ENCODE results near the gene AKR1C4. TPM values are rescaled to one million over a fixed set of nuclear protein-coding genes. Genes with fewer than 3 reads are reported as not detected.
"Not testable (repeated sequence)": the region's sequence is repeated elsewhere in the genome, so short reads cannot be mapped to it uniquely, and the experiment has no call there.

AKR1C4 gene
- total and polyA plus RNA-seq, 2 donors = 0.09 TPM; not detected in 1

DNA sequence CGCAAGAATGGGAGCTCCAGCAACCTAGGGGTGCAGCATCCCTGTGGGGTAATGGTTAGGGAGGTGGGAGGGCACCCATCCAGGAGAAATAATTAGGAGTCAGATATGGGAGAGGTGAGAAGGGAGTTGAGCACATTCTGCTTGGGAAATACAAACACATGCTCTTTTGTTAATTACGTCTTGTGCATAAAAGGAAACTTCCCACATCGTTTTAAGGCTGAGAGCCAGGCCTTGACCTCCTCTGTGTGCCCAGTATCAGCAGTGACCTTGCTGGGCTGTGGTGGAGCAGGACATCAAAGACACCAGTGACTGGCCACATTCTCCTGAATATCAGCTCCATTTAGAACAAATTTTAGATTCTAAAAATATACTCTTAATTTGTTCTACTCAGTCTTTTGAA is 22.6 kb downstream of the AKR1C4 start:
- no peak for DNase-seq (ENCODE audit: extremely low spot score)
- no peak overlapping the region for H3K27ac ChIP-seq (ENCODE audit: low read depth)
- no peaks in the 10 kb centered on the region for H3K4me1 ChIP-seq (ENCODE audit: insufficient read depth)
- H3K36me3 ChIP-seq (ENCODE audit: insufficient read depth) = no peaks in the 10 kb centered on the region
- WGBS = 64% methylated on average over 3 of the region's 3 CpGs
- no peak overlapping the region for H3K4me3 ChIP-seq (ENCODE audit: low read depth, low read length)

DNA sequence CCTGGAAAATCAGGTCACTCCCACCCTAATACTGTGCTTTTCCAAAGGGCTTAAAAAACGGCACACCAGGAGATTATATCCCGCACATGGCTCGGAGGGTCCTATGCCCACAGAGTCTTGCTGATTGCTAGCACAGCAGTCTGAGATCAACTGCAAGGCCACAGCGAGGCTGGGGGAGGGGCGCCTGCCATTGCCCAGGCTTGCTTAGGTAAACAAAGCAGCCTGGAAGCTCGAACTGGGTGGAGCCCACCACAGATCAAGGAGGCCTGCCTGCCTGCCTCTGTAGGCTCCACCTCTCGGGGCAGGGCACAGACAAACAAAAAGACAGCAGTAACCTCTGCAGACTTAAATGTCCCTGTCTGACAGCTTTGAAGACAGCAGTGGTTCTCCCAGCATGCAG is 26.3 kb downstream of the AKR1C4 start:
- H3K36me3 ChIP-seq (ENCODE audit: insufficient read depth); DNase-seq (ENCODE audit: extremely low spot score); H3K4me3 ChIP-seq (ENCODE audit: low read depth, low read length); H3K27ac ChIP-seq (ENCODE audit: low read depth); H3K4me1 ChIP-seq (ENCODE audit: insufficient read depth): not testable (repeated sequence)
- WGBS = 83% methylated on average over 7 of the region's 7 CpGs

DNA sequence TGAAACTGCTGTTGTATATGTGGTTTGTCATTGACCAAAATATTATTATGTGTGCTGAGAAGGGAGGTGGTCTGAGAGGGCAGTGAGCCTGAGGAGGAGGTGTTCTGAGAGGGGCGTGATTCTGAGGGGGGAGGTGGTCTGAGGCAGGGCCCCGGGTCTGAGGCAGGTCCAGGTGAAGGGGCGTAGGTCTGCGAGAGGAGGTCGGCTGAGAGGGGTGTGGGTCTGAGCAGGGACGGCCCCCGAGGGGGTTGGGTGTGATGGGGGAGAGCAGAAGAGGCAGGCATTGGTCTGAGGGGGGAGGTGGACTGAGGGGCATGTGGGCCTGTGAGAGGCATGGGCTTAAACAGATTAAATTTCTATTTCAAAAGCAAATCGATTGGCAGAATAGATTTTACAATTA is 32.4 kb downstream of the AKR1C4 start:
- WGBS = 86% methylated on average over 8 of the region's 8 CpGs
- Histone ChIP-seq H3K4me3 (ENCODE audit: low read depth, low read length) (no peak overlapping the region), H3K36me3 (ENCODE audit: insufficient read depth) (no peaks in the 10 kb centered on the region), H3K27ac (ENCODE audit: low read depth) (no peak overlapping the region), H3K4me1 (ENCODE audit: insufficient read depth) (no peaks in the 10 kb centered on the region)
- DNase-seq (ENCODE audit: extremely low spot score) = no peak

DNA sequence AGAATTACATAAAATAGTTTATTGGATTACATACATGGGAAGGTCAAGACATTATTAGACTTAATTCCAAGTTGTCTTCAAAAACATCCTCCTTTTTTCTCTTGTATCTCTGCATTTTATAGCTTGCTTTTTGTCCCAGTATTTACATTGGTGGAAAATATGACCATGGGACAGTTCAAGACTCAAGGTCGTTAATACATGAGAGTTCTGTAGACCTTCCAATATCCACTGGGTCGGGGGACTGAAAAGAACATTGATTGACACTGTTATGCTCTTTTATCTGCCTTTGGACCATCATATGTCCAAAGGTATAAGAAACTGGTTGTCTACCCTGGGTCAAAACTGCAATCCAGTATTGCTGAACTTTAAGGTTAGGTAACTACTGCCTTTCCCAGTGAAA is 36.7 kb downstream of the AKR1C4 start:
- Histone ChIP-seq H3K36me3 (ENCODE audit: insufficient read depth) (no peaks in the 10 kb centered on the region), H3K4me3 (ENCODE audit: low read depth, low read length) (no peak overlapping the region), H3K27ac (ENCODE audit: low read depth) (no peak overlapping the region), H3K4me1 (ENCODE audit: insufficient read depth) (no peaks in the 10 kb centered on the region)
- DNase-seq (ENCODE audit: extremely low spot score) = no peak
- 76% methylated on average over 2 of the region's 2 CpGs for WGBS

DNA sequence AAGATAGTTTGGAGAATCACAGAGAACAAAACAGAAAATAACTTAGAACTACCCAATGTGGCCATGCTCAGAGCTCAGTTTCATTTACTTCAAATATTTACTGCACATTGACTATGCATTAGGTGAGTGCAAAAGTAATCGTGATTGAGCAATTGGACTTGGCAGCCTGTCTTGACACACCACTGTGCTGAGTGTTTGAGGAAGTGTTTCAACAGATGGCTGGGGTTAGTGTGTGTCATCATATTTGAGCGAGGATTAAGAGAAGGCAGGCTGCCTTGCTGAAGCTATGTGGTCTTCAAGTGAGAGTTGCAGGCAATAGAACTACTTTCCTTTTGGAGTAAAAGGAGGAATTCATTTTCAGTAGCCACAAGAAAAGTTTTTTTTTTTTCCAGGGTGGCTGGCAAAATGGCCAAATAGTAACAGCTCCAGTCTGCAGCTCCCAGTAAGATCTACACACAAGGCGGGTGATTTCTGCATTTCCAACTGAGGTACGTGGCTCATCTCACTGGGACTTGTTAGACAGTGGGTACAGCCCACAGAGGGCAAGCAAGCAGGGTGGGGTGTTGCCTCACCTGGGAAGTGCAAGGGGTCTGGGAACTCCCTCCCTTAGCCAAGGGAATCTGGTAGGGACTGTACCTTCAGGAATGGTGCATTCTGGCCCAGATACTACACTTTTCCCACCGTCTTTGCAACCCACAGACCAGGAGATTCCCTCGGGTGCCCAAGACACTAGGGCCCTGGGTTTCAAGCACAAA is 37.6 kb downstream of the AKR1C4 start:
- WGBS = 68% methylated on average over 6 of the region's 6 CpGs
- DNase-seq (ENCODE audit: extremely low spot score) = no peak
- Histone ChIP-seq H3K36me3 (ENCODE audit: insufficient read depth) (no peaks in the 10 kb centered on the region), H3K4me1 (ENCODE audit: insufficient read depth) (no peaks in the 10 kb centered on the region), H3K4me3 (ENCODE audit: low read depth, low read length) (no peak overlapping the region), H3K27ac (ENCODE audit: low read depth) (no peak overlapping the region)

DNA sequence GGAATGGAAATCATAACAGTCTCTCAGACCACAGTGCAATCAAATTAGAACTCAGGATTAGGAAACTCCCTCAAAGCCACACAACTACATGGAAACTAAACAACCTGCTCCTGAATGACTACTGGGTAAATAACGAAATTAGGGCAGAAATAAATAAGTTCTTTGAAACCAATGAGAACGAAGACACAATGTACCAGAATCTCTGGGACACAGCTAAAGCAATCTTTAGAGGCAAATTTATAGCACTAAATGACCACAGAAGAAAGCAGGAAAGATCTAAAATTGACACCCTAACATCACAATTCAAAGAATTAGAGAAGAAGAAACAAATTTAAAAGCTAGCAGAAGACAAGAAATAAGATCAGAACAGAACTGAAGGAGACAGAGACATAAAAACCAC is 40.9 kb downstream of the AKR1C4 start:
- H3K4me3 ChIP-seq (ENCODE audit: low read depth, low read length); H3K27ac ChIP-seq (ENCODE audit: low read depth); H3K36me3 ChIP-seq (ENCODE audit: insufficient read depth); DNase-seq (ENCODE audit: extremely low spot score); H3K4me1 ChIP-seq (ENCODE audit: insufficient read depth): not testable (repeated sequence)
- WGBS = 54% methylated on average over 2 of the region's 2 CpGs

DNA sequence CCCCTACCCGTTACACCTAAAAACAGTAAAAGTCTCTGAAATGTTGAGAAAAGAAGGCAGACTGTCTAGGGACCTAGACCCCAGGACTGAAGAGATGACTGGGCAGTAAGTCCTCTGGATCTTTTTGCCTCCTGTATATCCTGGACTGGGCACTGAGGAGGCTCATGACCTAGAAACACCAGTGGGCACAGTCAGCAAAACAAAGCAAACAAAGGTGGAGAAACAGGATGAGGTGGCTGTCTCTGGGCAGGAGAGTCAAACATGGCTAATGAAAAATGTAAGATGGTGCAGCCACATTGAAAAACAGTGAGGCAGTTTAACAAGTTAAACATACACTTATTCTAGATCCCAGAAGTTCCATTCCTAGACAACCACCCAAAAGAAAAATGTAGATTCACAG is 45.9 kb downstream of the AKR1C4 start:
- no peak overlapping the region for H3K4me3 ChIP-seq (ENCODE audit: low read depth, low read length)
- no peaks in the 10 kb centered on the region for H3K4me1 ChIP-seq (ENCODE audit: insufficient read depth)
- H3K27ac ChIP-seq (ENCODE audit: low read depth) = no peak overlapping the region
- H3K36me3 ChIP-seq (ENCODE audit: insufficient read depth) = no peaks in the 10 kb centered on the region
- DNase-seq (ENCODE audit: extremely low spot score) = no peak
- WGBS = 44% methylated on average over 1 of the region's 1 CpG

DNA sequence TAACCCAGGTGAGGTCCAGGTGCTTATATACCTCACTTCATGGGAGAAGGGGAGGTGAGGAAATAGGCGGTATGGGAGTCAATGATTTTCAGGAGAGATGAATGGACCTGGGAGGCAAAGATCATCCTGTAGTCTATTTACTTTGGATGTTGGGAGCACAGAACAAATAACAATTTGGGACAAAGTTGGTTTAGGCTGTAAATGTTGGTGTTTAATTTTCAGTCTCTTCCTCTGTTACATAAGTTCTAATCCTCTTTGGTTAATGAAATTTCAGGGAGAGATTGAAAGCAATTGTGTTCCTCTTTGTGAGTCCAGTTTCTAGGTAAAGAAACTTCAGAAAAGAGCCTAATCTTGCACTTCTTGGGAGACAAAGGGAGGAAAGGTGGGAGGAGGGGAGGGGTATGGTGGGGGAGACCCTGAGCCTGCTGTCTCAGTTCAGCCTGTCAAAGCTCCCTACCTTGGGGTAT is 46.9 kb downstream of the AKR1C4 start:
- WGBS = 93% methylated on average over 1 of the region's 1 CpG
- Histone ChIP-seq H3K4me1 (ENCODE audit: insufficient read depth) (no peaks in the 10 kb centered on the region), H3K4me3 (ENCODE audit: low read depth, low read length) (no peak overlapping the region), H3K36me3 (ENCODE audit: insufficient read depth) (no peaks in the 10 kb centered on the region), H3K27ac (ENCODE audit: low read depth) (no peak overlapping the region)
- no peak for DNase-seq (ENCODE audit: extremely low spot score)

DNA sequence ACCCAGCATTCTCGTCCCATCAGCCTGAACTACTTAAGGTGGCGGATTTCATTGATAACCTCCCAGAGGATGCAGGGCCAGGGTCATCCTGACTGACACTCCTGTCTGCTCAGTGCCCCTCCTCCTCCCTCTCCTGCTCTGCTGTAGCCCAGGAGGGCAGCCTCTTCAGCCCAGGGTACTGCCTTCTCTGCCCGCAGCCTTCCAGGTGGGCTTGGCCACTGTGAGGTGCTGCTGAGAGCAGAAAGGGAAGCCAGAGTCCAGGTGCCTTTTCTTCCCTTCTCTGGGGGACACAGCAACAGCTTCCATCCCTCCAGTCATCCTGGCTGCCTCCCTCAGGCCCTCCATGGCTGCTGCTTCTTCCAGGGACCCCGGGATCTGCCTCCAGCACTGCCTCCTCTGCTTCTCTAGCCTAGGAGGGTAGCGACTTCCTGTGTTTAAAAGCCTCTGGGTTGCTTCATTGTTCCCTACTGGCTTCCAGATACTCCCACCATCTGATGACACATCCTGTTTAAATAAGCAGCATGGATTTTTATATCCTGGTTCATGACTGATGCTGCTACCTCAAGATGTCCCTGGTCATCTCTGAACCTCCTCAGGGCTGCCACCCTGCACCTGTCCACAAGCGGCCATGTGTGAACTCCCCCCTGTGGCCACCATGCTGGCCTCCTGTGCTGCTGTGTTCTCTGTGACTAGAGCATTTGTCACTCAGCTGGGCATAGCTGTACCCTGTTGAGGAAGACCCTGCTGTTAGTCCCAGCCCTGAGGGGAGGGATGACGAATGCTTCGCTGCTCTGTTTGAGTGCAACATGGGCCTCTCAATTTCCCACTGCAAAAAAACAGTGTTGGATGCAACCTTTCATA is 55.8 kb downstream of the AKR1C4 start:
- no peaks in the 10 kb centered on the region for H3K4me1 ChIP-seq (ENCODE audit: insufficient read depth)
- WGBS = 69% methylated on average over 8 of the region's 8 CpGs

DNA sequence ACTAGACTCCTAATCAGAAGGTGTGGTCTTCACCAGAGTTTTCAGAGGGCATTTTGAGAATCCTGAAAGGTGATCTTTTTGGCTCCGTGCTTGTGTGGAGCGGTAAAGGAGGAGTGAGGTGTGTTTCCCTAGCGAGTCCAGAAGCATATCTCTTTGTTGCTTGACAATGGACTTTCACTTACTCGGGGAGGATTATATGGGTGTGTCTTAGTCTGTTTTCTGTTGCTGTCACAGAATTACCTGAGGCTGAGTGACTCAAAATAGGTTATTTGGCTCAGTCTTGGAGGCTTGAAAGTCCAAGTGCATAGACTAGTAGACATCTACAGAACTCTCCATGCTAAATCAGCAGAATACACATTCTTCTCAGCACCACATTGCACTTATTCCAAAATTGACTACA is 57.9 kb downstream of the AKR1C4 start:
- 88% methylated on average over 4 of the region's 4 CpGs for WGBS
- Histone ChIP-seq H3K4me3 (ENCODE audit: low read depth, low read length) (no peak overlapping the region), H3K27ac (ENCODE audit: low read depth) (no peak overlapping the region), H3K4me1 (ENCODE audit: insufficient read depth) (no peaks in the 10 kb centered on the region), H3K36me3 (ENCODE audit: insufficient read depth) (no peaks in the 10 kb centered on the region)
- DNase-seq (ENCODE audit: extremely low spot score) = no peak

More for the DNA sequence above, 55.8 kb downstream of the AKR1C4 start:
- no peak overlapping the region for H3K4me3 ChIP-seq (ENCODE audit: low read depth, low read length)
- DNase-seq (ENCODE audit: extremely low spot score) = no peak
- H3K27ac ChIP-seq (ENCODE audit: low read depth) = no peak overlapping the region
- H3K36me3 ChIP-seq (ENCODE audit: insufficient read depth) = no peaks in the 10 kb centered on the region

DNA sequence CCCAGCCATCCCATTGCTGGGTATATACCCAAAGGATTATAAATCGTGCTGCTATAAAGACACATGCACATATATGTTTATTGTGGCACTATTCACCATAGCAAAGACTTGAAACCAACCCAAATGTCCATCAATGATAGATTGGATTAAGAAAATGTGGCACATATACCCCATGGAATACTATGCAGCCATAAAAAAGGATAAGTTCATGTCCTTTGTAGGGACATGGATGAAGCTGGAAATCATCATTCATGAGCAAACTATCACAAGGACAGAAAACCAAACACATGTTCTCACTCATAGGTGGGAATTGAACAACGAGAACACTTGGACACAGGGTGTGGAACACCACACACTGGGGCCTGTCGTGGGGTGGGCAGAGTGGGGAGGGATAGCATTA is 61.1 kb downstream of the AKR1C4 start:
- not testable (repeated sequence) for H3K4me3 ChIP-seq (ENCODE audit: low read depth, low read length); H3K27ac ChIP-seq (ENCODE audit: low read depth); H3K4me1 ChIP-seq (ENCODE audit: insufficient read depth); DNase-seq (ENCODE audit: extremely low spot score); H3K36me3 ChIP-seq (ENCODE audit: insufficient read depth)
- WGBS = 83% methylated on average over 3 of the region's 3 CpGs

DNA sequence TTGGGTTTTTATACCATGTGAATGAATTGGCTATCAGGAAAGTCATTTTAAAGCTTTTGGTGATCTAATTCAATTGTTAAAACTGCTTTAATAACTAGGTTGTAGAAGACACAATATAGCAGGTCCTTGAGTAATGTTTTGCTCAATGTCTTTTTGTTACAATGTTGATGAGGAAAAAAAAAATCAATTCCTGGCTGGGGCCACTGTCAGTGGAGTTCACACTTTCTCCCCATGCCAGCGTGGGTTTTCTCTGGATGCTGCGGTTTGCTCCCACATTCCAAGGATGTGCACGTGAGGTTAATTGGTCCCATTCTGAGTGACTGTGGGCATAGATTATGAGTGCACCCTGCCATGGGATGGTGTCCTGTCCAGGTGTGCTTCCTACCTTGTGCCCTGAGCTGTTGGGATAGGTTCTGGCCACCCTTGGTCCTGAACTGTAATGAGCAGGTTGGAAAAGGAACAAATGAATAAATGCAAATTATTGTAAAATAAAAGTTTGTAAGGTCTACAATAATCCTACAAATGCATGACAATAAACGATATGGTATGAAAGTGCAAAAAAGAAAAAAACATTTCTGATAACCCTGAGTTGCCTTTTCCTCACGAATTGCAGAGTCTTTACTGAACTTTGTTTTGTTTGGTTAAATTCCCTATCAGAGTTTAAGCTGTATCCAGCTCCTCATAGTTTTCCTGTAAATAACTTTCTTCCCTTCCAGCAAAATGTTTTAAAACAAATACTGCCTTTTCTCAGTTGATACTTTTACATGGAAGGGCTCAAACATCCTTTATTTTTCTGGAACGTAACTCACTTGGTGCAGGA is 62.7 kb downstream of the AKR1C4 start:
- Histone ChIP-seq H3K27ac (ENCODE audit: low read depth) (no peak overlapping the region), H3K4me3 (ENCODE audit: low read depth, low read length) (no peak overlapping the region), H3K36me3 (ENCODE audit: insufficient read depth) (no peaks in the 10 kb centered on the region), H3K4me1 (ENCODE audit: insufficient read depth) (no peaks in the 10 kb centered on the region)
- DNase-seq (ENCODE audit: extremely low spot score) = no peak
- 67% methylated on average over 6 of the region's 6 CpGs for WGBS

DNA sequence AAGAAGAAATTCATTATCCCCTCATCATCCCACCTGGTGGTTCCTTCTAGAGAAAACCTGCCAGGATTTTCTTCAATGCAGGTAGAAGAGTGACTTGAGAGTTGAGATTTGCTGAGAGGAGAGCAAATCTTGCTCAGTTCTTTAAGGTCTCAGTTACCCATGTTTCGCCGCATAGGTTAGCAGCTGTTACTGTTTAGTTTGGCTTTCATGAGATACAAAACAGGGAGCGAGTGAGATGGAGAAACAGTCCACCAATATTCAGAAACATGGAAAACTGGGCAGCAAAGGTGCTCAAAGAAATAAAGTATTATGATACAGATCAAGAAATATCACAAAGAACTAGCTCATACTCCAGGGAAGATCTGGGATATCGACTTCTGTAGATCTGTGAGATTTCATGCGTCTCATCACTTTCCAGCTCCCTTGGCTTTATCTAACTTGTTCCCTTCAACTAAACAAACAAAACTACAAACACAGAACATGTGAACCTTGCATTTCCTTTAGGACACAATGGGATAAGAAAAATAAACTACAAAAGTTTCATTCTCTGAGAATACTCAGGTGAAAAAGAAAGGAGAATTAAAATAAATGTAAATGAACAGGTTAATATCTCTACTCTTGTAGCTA is 63.4 kb downstream of the AKR1C4 start:
- Histone ChIP-seq H3K4me3 (ENCODE audit: low read depth, low read length) (no peak overlapping the region), H3K27ac (ENCODE audit: low read depth) (no peak overlapping the region), H3K36me3 (ENCODE audit: insufficient read depth) (no peaks in the 10 kb centered on the region), H3K4me1 (ENCODE audit: insufficient read depth) (no peaks in the 10 kb centered on the region)
- 60% methylated on average over 5 of the region's 5 CpGs for WGBS
- no peak for DNase-seq (ENCODE audit: extremely low spot score)
